H1 (cell line): ENCODE measurements around the gene TMEM39B. TPM values are rescaled to one million over a fixed set of nuclear protein-coding genes. Genes with fewer than 3 reads are reported as not detected.

Experiments used
- CTCF ChIA-PET: fragments of 300-600 bp; sonication (Branson Sonifier 250); formaldehyde crosslinking; loops from one replicate; lab custom pipeline; 2021; ENCODE audit not compliant: partially characterized antibody; lab: Charles Lee
- POLR2A ChIA-PET: fragments of 300-600 bp; sonication (Branson Sonifier 250); formaldehyde crosslinking; loops from one replicate; lab custom pipeline; 2021; ENCODE audit warnings: inconsistent platforms; ENCODE audit not compliant: partially characterized antibody; lab: Charles Lee
- DNase-seq, 2 experiments: peaks; one replicate each; pipeline versions ENCODE4 v3.0.0 to v3.0.0-alpha.2; 2010 to 2022; ENCODE audit warnings: low spot score in 2 of 2, low read depth in 1 of 2, mixed read lengths in 1 of 2
- FAIRE-seq: peaks from 2 replicates; lab custom pipeline; 2011; peaks lifted over from hg19 to GRCh38; lab: Jason Lieb, UNC
- H2AFZ ChIP-seq: 2 replicates; pipeline ENCODE4 v1.8.1; 2012; ENCODE audit warnings: low read length, inconsistent platforms
- H2AK5ac ChIP-seq: 2 replicates; pipeline ENCODE4 v1.6.1; 2013; ENCODE audit warnings: low read depth, low read length
- H2BK120ac ChIP-seq: replicated peaks from 2 replicates; pipeline ENCODE3; 2013; ENCODE audit warnings: low read depth, low read length, inconsistent platforms
- H2BK12ac ChIP-seq: 2 replicates; pipeline ENCODE4 v1.6.1; 2013; ENCODE audit warnings: low read depth, low read length
- H2BK15ac ChIP-seq: 2 replicates; pipeline ENCODE4 v1.6.1; 2013; ENCODE audit warnings: low read length
- H2BK20ac ChIP-seq: 2 replicates; pipeline ENCODE4 v1.6.1; 2013; ENCODE audit warnings: low read length
- H2BK5ac ChIP-seq: 2 replicates; pipeline ENCODE4 v1.6.1; 2013; ENCODE audit warnings: low read depth, low read length
- H3K14ac ChIP-seq: 2 replicates; pipeline ENCODE4 v1.6.1; 2013; ENCODE audit warnings: inconsistent platforms; ENCODE audit not compliant: insufficient read length
- H3K18ac ChIP-seq: 2 replicates; pipeline ENCODE4 v1.6.1; 2013; ENCODE audit warnings: low read length; ENCODE audit errors: extremely low read depth
- H3K23ac ChIP-seq: 2 replicates; pipeline ENCODE4 v1.6.1; 2013; ENCODE audit warnings: inconsistent platforms; ENCODE audit not compliant: insufficient read length
- H3K23me2 ChIP-seq: 2 replicates; pipeline ENCODE4 v1.6.1; 2013; ENCODE audit warnings: low read depth, low read length
- H3K27ac ChIP-seq: 2 replicates; pipeline ENCODE4 v1.6.1; 2011; ENCODE audit warnings: low read depth, low read length, inconsistent platforms
- H3K27me3 ChIP-seq, 4 experiments: replicated peaks in 1 of 4; 1 replicate in 1 of 4; 2 replicates in 3 of 4; pipeline versions ENCODE4 v1.6.1 to v1.8.1; 2011 to 2013; ENCODE audit warnings: low read length in 3 of 4, mild to moderate bottlenecking in 3 of 4, inconsistent platforms in 2 of 4, mixed read lengths in 2 of 4, moderate library complexity in 1 of 4; ENCODE audit not compliant: control insufficient read depth in 3 of 4, insufficient read depth in 3 of 4; ENCODE audit errors: extremely low read depth in 1 of 4
- H3K36me3 ChIP-seq, 4 experiments: 2 replicates each; pipeline versions ENCODE4 v1.6.1 to v1.8.1; 2011 to 2013; ENCODE audit warnings: mild to moderate bottlenecking in 4 of 4, low read length in 3 of 4, moderate library complexity in 2 of 4, control low read depth in 1 of 4, inconsistent platforms in 1 of 4; ENCODE audit not compliant: insufficient read depth in 4 of 4, control insufficient read depth in 2 of 4
- H3K4ac ChIP-seq: replicated peaks from 2 replicates; pipeline ENCODE3; 2013; ENCODE audit warnings: low read length, low read depth, mixed read lengths, inconsistent platforms; ENCODE audit not compliant: insufficient read length
- H3K4me1 ChIP-seq, 4 experiments: replicated peaks in 1 of 4; 1 replicate in 1 of 4; 2 replicates in 3 of 4; pipeline versions ENCODE4 v1.6.1 to v1.8.1; 2011 to 2013; ENCODE audit warnings: low read length in 3 of 4, inconsistent platforms in 2 of 4, mixed read lengths in 1 of 4; ENCODE audit not compliant: insufficient read depth in 4 of 4, control insufficient read depth in 3 of 4
- H3K4me2 ChIP-seq, 2 experiments: 2 replicates each; pipeline versions ENCODE4 v1.6.1 to v1.8.1; 2011 to 2013; ENCODE audit warnings: low read depth in 2 of 2, low read length in 2 of 2, control low read depth in 1 of 2, inconsistent platforms in 1 of 2, mild to moderate bottlenecking in 1 of 2; ENCODE audit not compliant: insufficient read depth in 1 of 2
- H3K4me3 ChIP-seq, 4 experiments: fragments of 200-600, 300-600 bp in 1 of 4; sonication (generic), shearing (Covaris generic), sonication (Bioruptor Twin) in 1 of 4; 2 replicates each; pipeline versions ENCODE4 v1.5.1 to v1.8.1; 2011 to 2016; ENCODE audit warnings: low read length in 4 of 4, low read depth in 3 of 4, control low read depth in 2 of 4, inconsistent platforms in 2 of 4, mild to moderate bottlenecking in 2 of 4, mixed read lengths in 1 of 4, moderate library complexity in 1 of 4; ENCODE audit not compliant: insufficient read depth in 2 of 4; ENCODE audit errors: extremely low read depth in 1 of 4
- H3K56ac ChIP-seq: replicated peaks from 2 replicates; pipeline ENCODE3; 2013; ENCODE audit warnings: low read depth, mild to moderate bottlenecking, mixed read lengths, low read length, inconsistent platforms; ENCODE audit not compliant: insufficient read length
- H3K79me1 ChIP-seq: 2 replicates; pipeline ENCODE4 v1.6.1; 2013; ENCODE audit warnings: low read depth, low read length, control low read depth
- H3K79me2 ChIP-seq, 2 experiments: 2 replicates each; pipeline versions ENCODE4 v1.6.1 to v1.8.1; 2012 to 2013; ENCODE audit warnings: low read length in 2 of 2, mild to moderate bottlenecking in 2 of 2, inconsistent platforms in 1 of 2; ENCODE audit not compliant: insufficient read depth in 2 of 2, control insufficient read depth in 1 of 2
- H3K9ac ChIP-seq, 4 experiments: replicated peaks in 1 of 4; 1 replicate in 1 of 4; 2 replicates in 3 of 4; pipeline versions ENCODE4 v1.6.1 to v1.8.1; 2011 to 2013; ENCODE audit warnings: low read depth in 3 of 4, low read length in 3 of 4, control low read depth in 2 of 4, mild to moderate bottlenecking in 2 of 4, moderate library complexity in 2 of 4, inconsistent platforms in 1 of 4; ENCODE audit errors: extremely low read depth in 1 of 4
- H3K9me3 ChIP-seq, 2 experiments: 2 replicates each; pipeline versions ENCODE4 v1.6.1 to v1.8.1; 2012 to 2013; ENCODE audit warnings: mild to moderate bottlenecking in 2 of 2, moderate library complexity in 2 of 2, control low read depth in 1 of 2, inconsistent platforms in 1 of 2, low read depth in 1 of 2, low read length in 1 of 2, mixed read lengths in 1 of 2; ENCODE audit not compliant: insufficient read depth in 2 of 2
- H4K20me1 ChIP-seq, 2 experiments: replicated peaks in 1 of 2; 2 replicates each; pipeline versions ENCODE3 to v1.8.1; 2011 to 2013; ENCODE audit warnings: inconsistent platforms in 2 of 2, low read length in 2 of 2, mild to moderate bottlenecking in 1 of 2; ENCODE audit not compliant: insufficient read depth in 2 of 2, control insufficient read depth in 1 of 2
- H4K5ac ChIP-seq: 2 replicates; pipeline ENCODE4 v1.6.1; 2013; ENCODE audit warnings: low read length, low read depth, mixed read lengths, inconsistent platforms; ENCODE audit not compliant: insufficient read length
- H4K8ac ChIP-seq: 2 replicates; pipeline ENCODE4 v1.8.0; 2013; ENCODE audit warnings: mild to moderate bottlenecking, moderate library complexity, low read length, inconsistent platforms; ENCODE audit not compliant: insufficient read depth; ENCODE audit errors: extremely low read depth
- H4K91ac ChIP-seq: replicated peaks from 2 replicates; pipeline ENCODE3; 2013; ENCODE audit warnings: low read length, mixed read lengths, inconsistent platforms; ENCODE audit not compliant: insufficient read length
- ASH2L ChIP-seq: fragments of 200-600, 300-600 bp; sonication (generic); IDR thresholded peaks from one replicate; pipeline ENCODE4 v1.7.1; 2017; ENCODE audit warnings: low read length
- BRCA1 ChIP-seq: IDR thresholded peaks from 2 replicates; pipeline ENCODE4 v1.6.1; 2012; ENCODE audit warnings: low read depth, low read length, improper control_type of control experiment
- CEBPB ChIP-seq: IDR thresholded peaks from 2 replicates; pipeline ENCODE4 v1.6.1; 2012; ENCODE audit warnings: low read depth, low read length
- EGR1 ChIP-seq: IDR thresholded peaks from 2 replicates; pipeline ENCODE4 v1.6.1; 2011; ENCODE audit warnings: low read depth, low read length, borderline replicate concordance
- HDAC2 ChIP-seq, 2 experiments: fragments of 300-600 bp in 1 of 2; sonication (generic) in 1 of 2; IDR thresholded peaks; 2 replicates each; pipeline ENCODE4 v1.6.1; 2011 to 2012; ENCODE audit warnings: low read depth in 2 of 2, low read length in 2 of 2, mild to moderate bottlenecking in 2 of 2, moderate library complexity in 2 of 2, borderline replicate concordance in 1 of 2, inconsistent platforms in 1 of 2
- JUN ChIP-seq: IDR thresholded peaks from 2 replicates; pipeline ENCODE4 v1.6.1; 2011; ENCODE audit warnings: low read depth, mild to moderate bottlenecking, improper control_type of control experiment, low read length
- PHF8 ChIP-seq: fragments of 200-600 bp; sonication (generic); conservative IDR thresholded peaks from 2 replicates; pipeline ENCODE4 v1.7.1; 2012; ENCODE audit warnings: low read depth, mild to moderate bottlenecking, inconsistent platforms, low read length, moderate library complexity
- RBBP5 ChIP-seq: IDR thresholded peaks from 2 replicates; pipeline ENCODE4 v1.7.1; 2012; ENCODE audit warnings: low read depth, mild to moderate bottlenecking, inconsistent platforms, low read length, moderate library complexity, borderline replicate concordance
- SAP30 ChIP-seq: fragments of 300-600 bp; sonication (generic); IDR thresholded peaks from 2 replicates; pipeline ENCODE4 v1.7.1; 2012; ENCODE audit warnings: low read length, moderate library complexity, mild to moderate bottlenecking, inconsistent platforms; ENCODE audit not compliant: insufficient read depth, insufficient replicate concordance
- SRF ChIP-seq: IDR thresholded peaks from 2 replicates; pipeline ENCODE4 v1.6.1; 2011; ENCODE audit warnings: mild to moderate bottlenecking, low read depth, low read length, moderate library complexity
- TAF1 ChIP-seq: IDR thresholded peaks from 2 replicates; pipeline ENCODE4 v1.6.1; 2011; ENCODE audit warnings: mild to moderate bottlenecking, low read depth, low read length
- WGBS, 2 experiments: shearing (Covaris generic) in 1 of 2; methylation state at CpG; one replicate each; pipeline versions ENCODE4 v1.1.6 to v1.1.7; 2013 to 2015; ENCODE audit warnings: low lambda C conversion rate in 2 of 2, mixed read lengths in 2 of 2, inconsistent platforms in 1 of 2, low coverage in 1 of 2, missing lambda C conversion rate in 1 of 2; ENCODE audit not compliant: insufficient replicate concordance in 2 of 2, insufficient coverage in 1 of 2, insufficient read length in 1 of 2; ENCODE audit errors: extremely low coverage in 1 of 2, missing lambda C conversion rate in 1 of 2; 5-methylcytosine and 5-hydroxymethylcytosine counted together
- polyA plus RNA-seq, 7 experiments: library from polyadenylated mRNA; depleted of rRNA in 3 of 7; stranded (reverse) in 5 of 7; unstranded in 2 of 7; fragments of >200 nt in 5 of 7; fragments of 200-250 nt in 2 of 7; gene quantifications; 1 replicate in 5 of 7; 2 replicates in 1 of 7; 4 replicates in 1 of 7; pipeline versions ENCODE4 v1.2.1 to v1.2.3, GENCODE V29; 2011 to 2013; ENCODE audit warnings: missing spikeins in 2 of 7, mixed read lengths in 2 of 7
- total RNA-seq: library from RNA; stranded (reverse); fragmentation: NEBNext Ultra II Directional; extraction: Animal tissue kit (Norgen Biotek cat#: 25700); gene quantifications from 2 replicates; pipeline ENCODE4 v1.2.1, GENCODE V29; 2021

Gene TMEM39B
- total and polyA plus RNA-seq, 2 of the 8 experiments (the other 6 are each of a cell fraction or from before 2014, with no cell fraction given) = 25.3 to 32.7 TPM

DNA sequence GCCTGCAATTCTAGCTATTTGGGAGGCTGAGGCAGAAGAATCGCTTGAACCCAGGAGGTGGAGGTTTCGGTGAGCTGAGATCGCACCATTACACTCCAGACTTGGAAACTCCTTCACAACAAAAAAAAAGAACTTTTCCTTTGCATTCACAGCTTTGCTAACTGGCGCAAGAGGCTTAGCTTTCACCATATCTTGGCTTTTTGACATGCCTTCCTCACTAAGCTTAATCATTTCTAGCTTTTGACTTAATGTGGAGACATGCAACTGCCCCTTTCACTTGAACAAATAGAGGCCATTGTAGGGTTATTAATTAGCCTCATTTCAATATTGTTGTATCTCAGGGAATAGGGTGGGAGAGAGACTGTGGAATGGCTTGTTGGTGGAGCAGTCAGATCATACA is 43.8 kb downstream of the TMEM39B start:
- Histone ChIP-seq H3K4ac (no peak overlapping the region), H3K18ac (no peak overlapping the region), H3K56ac (no peak overlapping the region), H2BK15ac (no peak overlapping the region), H3K79me2 (peaks cover 12 to 89% of the 10 kb centered on the region in 2 experiments; a peak in 3 of 4 replicates), H4K20me1 (peaks cover 6 to 18% of the 10 kb centered on the region in 2 experiments), H3K36me3 (no peaks in the 10 kb centered on the region), H3K14ac (no peak overlapping the region), H3K4me2 (no peak overlapping the region), H2BK20ac (no peak overlapping the region), H3K4me1 (no peaks in the 10 kb centered on the region), H3K23ac (no peak overlapping the region), H3K4me3 (no peak overlapping the region), H3K27ac (no peak overlapping the region), H2BK5ac (no peak overlapping the region), H2BK120ac (no peak overlapping the region), H3K9ac (no peak overlapping the region), H3K9me3 (no peaks in the 10 kb centered on the region), H4K5ac (no peak overlapping the region)
- ChIA-PET POLR2A (interaction anchor here (0.9 kb wide), 1 partner anchor 9 kb away, joined by 3 read pairs; the partner anchor contains the start of gene KPNA6), CTCF (interaction anchor here (0.6 to 0.9 kb wide), 2 partner anchors 11 to 151 kb away, joined by 3 to 4 read pairs; no protein-coding TSS in a partner anchor)
- WGBS, 2 experiments = 96% methylated on average over 4 of the region's 4 CpGs; no CpG with 5 or more reads in 1 of the 2 experiments
- DNase-seq = no peak
- FAIRE-seq = no peak
- TF ChIP-seq JUN (no peak), PHF8 (no peak), TAF1 (no peak), CEBPB (no peak), HDAC2 (IDR thresholded peaks at IDR 0.05; ENCODE audit: borderline replicate concordance in 1 of 2, low read depth in 2 of 2, low read length in 2 of 2) (no peak), ASH2L (no peak), SAP30 (no peak), EGR1 (no peak), SRF (no peak), BRCA1 (no peak), RBBP5 (no peak)
- TF ChIP-seq, all 59 proteins: peak for 0
- H2AFZ ChIP-seq = no peak overlapping the region
- no peak overlapping the region for H2AK5ac ChIP-seq
- no peak overlapping the region for H4K91ac ChIP-seq
- no peak overlapping the region for H4K8ac ChIP-seq
- no peak overlapping the region for H2BK12ac ChIP-seq
- peaks cover 3% of the 10 kb centered on the region; the same call in 1 of the 2 replicates for H3K79me1 ChIP-seq
- no peaks in the 10 kb centered on the region for H3K23me2 ChIP-seq
- H3K27me3 ChIP-seq = no peaks in the 10 kb centered on the region
